NCI-H510A treated with DMSO at 0.1 percent for 48 hours (cell line): ENCODE results near the gene MVD.

Experiments used
- DNase-seq: peaks from one replicate; lab custom pipeline; 2025; lab: John Stamatoyannopoulos, UW

MVD gene

GRCh38 chr16:88640498-88641247 lies 22.2 kb downstream of the MVD start:
- no peak for DNase-seq

GRCh38 chr16:88640039-88640495 lies 22.8 kb downstream of the MVD start:
- no peak for DNase-seq

- peak; percentile 37 for DNase-seq
These were observed 23.5 kb downstream of the MVD start for GRCh38 chr16:88639231-88640038.

GRCh38 chr16:88638323-88639230 lies 24.3 kb downstream of the MVD start, which contains the start of gene IL17C:
Gene IL17C (plus strand): TSS chr16:88638572. CDS start chr16:88638642, 70 bp downstream.
- DNase-seq, result peak; percentile 78

GRCh38 chr16:88636488-88637265 lies 26.2 kb downstream of the MVD start:
- no peak for DNase-seq

GRCh38 chr16:88635671-88636319 lies 27.1 kb downstream of the MVD start:
- no peak for DNase-seq

- DNase-seq, result no peak
These were observed 27.8 kb downstream of the MVD start for GRCh38 chr16:88634994-88635670.

GRCh38 chr16:88634141-88634993 lies 28.5 kb downstream of the MVD start:
- no peak for DNase-seq

GRCh38 chr16:88633684-88634140 lies 29.2 kb downstream of the MVD start:
- peak; percentile 15 for DNase-seq

GRCh38 chr16:88632587-88632930 lies 30.3 kb downstream of the MVD start:
- DNase-seq, result no peak

- DNase-seq, result no peak
These were observed 30.8 kb downstream of the MVD start for GRCh38 chr16:88631920-88632586.

GRCh38 chr16:88631384-88631783 lies 31.5 kb downstream of the MVD start:
- DNase-seq, result no peak

GRCh38 chr16:88630941-88631340 lies 31.9 kb downstream of the MVD start:
- no peak for DNase-seq

- no peak for DNase-seq
These were observed 32.5 kb downstream of the MVD start for GRCh38 chr16:88630433-88630832.

GRCh38 chr16:88629835-88630234 lies 33.1 kb downstream of the MVD start:
- DNase-seq, result no peak

GRCh38 chr16:88628512-88628974 lies 34.3 kb downstream of the MVD start:
- DNase-seq, result no peak

GRCh38 chr16:88627531-88628411 lies 35.1 kb downstream of the MVD start:
- DNase-seq, result no peak
